Stimulated activated naive CD8-positive, alpha-beta T cell treated with anti-CD3 and anti-CD28 coated beads, Interleukin-15, Interleukin-2, amounts not matched to agents 100 U/mL and 50 U/mL, for 24 hours (primary cell): ENCODE data around the gene NRBF2.
A peak's percentile ranks its signal among the peaks of the same experiment; 100 is the strongest.
"Not testable (repeated sequence)": the region's sequence is repeated elsewhere in the genome, so short reads cannot be mapped to it uniquely, and the experiment has no call there.

ENCODE experiments used
- ATAC-seq: fragments of 150-1000 bp; cut with Tn5 transposase; one replicate; pipeline ENCODE4 v1.10.0; 2021
- DNase-seq: peaks from one replicate; pipeline ENCODE4 v3.0.0; 2021

Gene NRBF2

DNA sequence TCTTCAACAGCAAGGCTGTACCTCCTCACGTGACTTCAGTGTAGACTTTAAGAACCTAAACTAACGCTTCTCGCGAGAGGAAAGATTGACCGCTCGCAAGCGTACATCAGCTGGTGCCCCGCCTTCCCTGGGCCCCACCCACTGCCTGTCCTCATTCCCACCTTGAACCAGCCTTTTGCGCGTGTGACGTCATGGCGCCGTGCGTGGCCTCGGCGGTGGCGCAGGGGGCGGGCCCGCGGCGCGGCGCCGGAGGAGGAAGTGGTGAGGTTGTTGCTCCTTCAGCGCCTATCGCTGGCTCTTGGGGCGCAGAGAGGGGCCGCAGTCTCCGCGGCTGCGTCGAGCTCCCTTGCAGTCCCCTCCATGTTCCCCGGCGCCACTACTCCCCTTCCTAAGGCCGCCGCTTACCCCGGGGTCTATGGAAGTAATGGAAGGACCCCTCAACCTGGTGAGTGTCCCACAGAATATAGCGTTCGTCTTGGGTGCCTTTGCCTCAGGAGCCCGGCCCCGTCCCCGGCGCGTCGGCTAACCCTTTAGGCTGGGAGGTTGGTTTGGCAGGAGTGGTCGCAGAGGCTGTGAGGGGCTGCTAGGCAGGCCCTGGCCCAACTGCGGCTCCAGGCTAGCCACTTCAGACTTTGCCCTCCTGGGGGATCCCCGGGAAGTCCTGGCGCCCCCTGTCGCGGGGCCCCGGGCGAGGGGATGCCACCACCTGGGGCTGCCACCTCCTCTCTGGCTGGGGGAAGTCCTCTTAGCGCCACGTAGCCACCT lies at the start of gene NRBF2:
Gene NRBF2, plus strand, starts transcription at position 273 of the 765 bp plus-strand sequence. Its CDS starts 143 bp downstream, at position 416.
- peak; percentile 98 for DNase-seq
- peak; percentile 95 for ATAC-seq

DNA sequence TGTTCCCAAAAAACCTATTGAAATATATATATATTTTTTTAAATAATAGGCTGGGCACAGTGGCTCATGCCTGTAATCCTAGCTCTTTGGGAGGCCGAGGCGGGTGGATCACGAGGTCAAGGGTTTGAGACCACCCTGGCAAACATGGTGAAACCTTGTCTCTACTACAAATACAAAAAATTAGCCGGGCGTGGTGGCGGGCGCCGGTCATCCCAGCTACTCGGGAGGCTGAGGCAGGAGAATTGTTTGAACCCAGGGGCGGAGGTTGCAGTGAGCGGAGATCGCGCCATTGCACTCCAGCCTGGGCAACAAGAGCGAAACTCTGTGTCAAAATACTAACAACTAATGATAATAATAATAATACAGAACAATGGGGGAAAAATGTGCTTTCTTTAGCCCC lies 49.7 kb upstream of the NRBF2 start:
- not testable (repeated sequence) for DNase-seq, ATAC-seq

DNA sequence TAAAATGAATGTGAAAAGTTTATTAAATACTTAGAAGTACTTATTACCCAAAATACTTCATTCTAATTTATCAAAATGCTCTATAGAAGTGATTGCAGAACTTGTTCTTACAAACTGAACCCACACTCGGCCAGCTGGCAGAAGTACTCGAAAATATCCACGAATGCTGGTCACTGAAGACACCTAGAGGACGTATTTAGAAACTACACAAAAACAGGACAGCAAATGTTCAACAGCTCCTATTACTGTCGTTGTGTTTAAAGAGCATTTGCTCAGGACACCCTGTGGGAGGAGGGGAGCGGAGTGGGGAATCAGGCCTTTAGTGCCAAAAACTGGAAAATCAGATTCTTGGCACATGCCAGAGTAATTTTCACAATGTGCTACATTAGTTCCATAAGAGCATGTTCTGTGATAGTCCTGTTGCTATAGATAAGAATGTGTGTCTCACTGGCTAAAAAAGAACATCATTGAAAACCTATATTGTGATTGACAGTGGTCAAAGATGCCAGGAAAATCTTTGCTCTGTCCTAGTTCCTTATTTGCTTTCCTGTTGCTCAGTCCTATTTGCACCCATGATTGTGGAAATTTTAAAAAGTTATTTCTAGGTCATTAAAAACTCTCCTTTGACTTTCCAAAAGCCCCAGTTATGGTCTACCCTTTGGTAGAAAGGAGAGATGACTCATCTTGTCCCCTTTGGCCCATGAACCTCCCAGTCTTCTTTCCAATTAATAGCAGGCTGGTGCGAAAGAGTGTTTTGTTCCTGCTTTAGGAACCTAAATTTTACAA lies 49.0 kb upstream of the NRBF2 start:
- peak; percentile 71 for ATAC-seq
- peak; percentile 18 for DNase-seq

DNA sequence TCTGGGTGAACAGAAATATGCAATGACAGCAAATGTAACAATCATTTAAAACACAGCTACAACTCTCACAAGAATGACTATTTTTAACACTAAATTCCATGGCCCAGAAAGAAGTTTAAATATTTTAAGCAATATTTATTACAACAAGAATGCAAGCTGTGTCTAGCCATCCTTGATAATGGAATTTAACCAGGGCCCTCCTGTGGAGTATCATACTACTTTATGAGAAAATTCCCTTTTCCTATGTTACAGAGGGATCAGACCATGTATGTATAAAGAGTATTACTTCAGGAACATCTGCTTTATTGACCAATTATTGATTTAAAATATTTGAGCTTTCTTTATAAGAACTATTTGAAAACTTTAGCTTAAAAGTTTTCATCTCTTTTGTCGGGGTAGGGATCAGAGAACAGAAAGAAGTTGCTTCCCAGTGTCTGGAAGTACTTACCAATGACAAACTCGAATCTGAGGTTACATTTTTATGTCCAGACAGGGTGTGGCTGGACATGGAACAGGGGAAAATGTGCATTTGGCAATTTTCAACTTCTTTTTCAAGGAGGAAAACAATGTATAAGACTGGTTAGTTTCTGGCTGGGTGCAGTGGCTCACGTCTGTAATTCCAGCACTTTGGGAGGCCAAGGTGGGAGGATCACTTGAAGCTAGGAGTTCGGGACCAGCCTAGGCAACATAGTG lies 48.3 kb upstream of the NRBF2 start:
- DNase-seq (no peak), ATAC-seq (no peak)

DNA sequence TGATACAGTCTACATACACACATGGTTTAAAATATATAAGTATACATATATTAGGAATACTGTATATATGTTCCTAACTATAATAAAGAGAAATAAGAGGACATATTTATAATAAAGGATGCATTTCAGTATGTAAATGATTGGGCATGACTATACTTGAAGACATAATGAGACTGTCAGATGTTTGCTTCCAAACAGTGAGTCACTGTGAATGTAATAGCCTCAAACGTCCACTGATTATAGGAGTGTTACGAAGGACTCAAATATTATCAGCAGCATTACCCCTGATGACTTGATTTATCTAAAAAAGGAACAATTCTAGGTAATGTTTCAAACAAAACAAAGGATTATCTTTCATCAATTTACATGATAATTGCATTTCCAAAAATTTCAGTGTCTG lies 39.9 kb upstream of the NRBF2 start:
- ATAC-seq (no peak), DNase-seq (no peak)

DNA sequence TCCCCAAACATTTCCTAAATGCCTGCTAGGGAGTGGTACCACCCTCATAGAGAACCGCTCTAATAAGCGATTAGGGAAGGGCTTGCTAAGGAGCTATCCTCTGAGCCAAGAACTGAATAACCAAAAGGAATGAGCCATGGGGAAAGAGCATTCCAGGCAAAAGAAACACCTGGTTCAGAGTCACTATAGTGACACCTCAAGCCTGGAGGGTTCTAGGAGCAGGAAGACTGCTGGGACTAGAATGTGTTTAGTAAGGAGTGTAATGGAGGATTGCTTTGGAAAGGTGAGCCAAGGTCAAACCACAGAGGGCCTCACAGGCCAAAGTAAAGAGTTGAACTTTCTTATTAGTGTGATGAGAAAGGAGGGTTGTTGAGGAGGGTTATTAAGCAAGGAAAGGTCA lies 38.7 kb upstream of the NRBF2 start:
- ATAC-seq (no peak), DNase-seq (no peak)

DNA sequence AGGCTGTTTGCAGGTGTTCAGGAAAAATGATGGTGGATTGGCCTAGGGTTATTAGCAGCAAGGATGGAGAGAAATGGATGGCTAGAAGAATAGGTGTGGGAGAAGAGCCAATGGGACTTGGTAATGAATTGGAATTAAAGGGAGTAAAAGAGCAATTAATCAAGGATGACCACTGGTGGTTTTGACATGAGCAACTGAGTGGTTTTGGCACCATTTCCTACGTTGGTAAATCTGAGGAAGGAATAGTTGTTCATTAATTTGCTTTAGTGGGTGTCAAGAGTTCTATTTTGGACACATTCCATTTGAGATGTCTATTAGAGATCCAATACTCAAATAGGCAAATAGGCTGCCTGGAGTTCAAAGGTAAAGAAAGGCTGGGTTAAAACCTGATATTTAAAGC lies 38.2 kb upstream of the NRBF2 start:
- DNase-seq (no peak), ATAC-seq (no peak)

DNA sequence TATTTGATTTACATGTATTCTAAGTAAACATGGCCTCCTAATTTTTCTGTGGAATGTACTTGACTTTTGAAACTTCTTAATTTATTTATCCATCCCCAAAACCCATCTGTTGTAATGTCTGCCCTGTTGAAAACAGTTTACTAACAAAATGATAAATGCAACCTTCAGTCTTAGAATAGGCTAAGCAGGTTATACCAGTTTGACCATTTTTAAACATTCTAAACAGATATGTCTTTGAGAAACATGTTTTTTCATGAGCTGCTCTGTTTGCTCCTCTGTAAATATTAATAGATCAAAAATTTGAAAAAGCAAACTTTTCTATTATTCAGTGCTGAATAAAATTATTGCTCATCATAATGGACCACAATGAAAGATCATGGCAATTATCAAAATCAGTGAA lies 33.4 kb upstream of the NRBF2 start:
- ATAC-seq = no peak
- DNase-seq = no peak

DNA sequence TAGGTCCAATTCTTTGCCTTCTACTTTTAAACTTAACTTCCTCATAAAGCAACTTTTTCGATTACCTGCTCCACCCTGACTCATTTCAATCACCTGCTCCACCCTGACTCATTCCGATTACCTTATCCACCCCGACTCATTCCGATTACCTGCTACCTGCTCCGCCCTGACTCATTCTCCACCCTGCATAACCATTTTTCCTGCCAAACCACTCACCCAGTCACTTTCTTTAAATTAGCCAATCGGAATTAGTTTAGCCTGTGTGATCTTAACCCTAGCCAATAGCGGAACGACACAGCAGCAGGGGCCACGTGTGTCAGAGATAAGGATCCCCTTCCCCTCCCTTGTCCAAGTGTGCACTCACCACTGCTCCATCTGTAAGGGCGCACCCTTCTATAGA lies 32.0 kb upstream of the NRBF2 start:
- DNase-seq = not testable (repeated sequence)

DNA sequence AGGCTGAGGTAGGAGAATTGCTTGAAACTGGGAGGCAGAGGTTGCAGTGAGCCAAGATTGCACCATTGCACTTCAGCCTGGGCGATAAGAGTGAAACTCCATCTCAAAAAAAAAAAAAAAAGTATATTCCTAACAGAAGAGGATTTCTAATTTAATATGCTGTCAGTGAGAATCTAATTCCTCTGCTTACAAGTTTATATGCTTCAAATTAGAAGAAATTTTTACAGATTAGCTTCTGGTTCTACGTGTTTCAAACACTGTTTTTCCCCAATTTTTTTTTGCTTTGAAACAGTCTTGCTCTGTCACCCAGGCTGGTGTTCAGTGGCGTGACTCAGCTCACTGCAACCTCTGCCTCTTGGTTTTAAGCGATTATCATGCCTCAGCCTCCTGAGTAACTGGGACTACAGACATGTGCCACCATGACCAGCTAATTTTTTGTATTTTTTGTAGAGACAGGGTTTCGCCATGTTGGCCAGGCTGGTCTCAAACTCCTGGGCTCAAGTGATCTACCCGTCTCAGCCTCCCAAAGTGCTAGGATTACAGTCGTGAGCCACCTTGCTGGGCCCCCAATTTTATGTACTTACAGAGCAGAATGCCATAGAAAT lies 30.7 kb upstream of the NRBF2 start:
- not testable (repeated sequence) for ATAC-seq, DNase-seq

More for the DNA sequence above, 32.0 kb upstream of the NRBF2 start:
- ATAC-seq = not testable (repeated sequence)

DNA sequence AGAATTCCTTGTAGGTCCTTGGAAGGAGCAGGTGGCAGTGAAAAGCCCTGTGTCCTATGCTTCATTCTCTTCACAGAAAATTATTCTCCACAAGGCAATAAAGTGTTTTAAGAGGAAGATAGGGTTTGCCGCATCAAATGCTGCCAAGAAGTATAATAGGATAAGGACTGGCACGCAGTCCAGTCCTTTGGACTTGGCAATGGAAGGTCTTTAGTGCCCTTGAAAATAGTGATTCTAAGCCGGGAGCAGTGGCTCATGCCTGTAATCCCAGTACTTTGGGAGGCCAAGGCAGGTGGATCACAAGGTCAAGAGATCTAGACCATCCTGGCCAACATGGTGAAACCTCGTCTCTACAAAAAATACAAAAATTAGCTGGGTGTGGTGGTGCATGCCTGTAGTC lies 29.9 kb upstream of the NRBF2 start:
- DNase-seq, ATAC-seq: not testable (repeated sequence)

DNA sequence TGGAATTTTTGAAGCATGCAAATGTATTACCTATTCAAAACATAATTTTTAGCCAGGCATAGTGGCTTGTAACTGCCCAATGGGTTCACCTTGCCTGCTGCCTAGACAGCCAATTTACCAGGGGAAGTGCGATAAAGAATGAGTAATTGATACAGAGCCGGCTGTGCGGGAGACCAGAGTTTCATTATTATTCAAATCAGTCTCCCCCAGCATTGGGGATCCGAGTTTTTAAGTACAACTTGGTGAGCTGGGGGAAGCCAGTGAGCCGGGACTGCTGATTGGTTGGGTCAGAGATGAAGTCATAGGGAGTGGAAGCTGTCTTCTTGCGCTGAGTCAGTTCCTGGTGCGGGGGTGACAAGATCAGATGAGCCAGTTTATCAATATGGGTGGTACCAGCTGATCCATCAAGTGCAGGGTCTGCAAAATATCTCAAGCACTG lies 29.1 kb upstream of the NRBF2 start:
- DNase-seq (peak; percentile 38), ATAC-seq (peak; percentile 80)

DNA sequence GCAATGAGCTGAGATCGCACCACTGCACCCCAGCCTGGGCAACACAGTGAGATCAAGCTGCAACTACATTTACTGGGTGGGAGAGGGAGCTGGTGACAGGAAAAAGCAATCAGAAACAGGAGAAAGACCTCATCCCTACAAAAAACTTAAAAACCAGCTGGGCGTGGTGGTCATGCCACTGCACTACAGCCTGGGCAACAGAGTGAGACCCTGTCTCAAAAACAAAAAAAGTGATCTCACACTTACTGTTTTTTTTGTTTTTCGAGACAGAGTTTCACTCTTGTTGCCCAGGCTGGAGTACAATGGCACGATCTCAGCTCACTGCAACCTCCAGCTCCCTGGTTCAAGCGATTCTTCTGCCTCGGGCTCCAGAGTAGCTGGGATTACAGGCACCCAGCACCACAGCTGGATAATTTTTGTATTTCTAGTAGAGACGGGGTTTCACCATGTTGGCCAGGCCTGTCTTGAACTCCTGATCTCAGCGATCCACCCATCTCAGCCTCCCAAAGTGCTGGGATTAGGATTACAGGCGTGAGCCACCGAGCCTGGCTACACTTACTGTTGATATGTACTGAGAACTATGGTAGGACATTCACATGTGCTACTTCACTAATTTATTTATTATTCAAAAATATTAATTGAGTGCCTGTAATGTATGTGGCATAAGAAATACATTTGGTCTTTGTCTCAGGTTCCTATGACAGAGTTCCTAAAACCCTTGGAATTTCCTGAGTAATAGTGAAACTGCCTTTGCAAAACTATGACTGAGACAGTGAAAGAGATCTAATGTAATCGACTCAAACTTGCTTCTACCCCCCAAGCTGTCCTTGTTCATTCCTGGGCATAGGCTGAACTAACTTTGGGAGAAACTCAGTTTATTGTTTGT lies 27.7 kb upstream of the NRBF2 start:
- ATAC-seq (no peak), DNase-seq (no peak)

DNA sequence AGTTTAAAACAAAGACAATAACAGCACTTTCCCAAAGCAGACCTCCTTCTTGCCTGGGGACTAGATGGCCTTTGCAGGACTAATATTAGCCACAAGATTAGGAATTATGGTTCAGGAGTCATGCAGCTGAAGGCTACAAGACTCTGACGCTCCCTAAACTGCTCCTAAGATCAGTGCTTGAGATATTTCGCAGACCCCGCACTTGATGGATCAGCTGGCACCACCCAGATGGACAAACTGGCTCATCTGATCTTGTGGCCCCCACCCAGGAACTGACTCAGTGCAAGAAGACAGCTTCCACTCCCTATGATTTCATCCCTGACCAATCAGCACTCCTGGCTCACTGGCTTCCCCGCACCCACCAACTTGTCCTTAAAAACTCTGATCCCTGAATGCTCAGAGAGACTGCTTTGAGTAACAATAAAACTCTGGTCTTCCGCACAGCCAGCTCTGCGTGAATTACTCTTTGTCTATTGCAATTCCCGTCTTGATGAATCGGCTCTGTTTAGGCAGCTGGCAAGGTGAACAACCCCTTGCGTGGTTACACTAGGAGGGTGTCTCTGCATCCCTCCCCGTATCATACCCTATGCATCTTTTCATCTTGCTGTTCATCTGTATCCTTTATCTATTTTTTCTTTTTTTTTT lies 26.9 kb upstream of the NRBF2 start:
- ATAC-seq (no peak), DNase-seq (no peak)

DNA sequence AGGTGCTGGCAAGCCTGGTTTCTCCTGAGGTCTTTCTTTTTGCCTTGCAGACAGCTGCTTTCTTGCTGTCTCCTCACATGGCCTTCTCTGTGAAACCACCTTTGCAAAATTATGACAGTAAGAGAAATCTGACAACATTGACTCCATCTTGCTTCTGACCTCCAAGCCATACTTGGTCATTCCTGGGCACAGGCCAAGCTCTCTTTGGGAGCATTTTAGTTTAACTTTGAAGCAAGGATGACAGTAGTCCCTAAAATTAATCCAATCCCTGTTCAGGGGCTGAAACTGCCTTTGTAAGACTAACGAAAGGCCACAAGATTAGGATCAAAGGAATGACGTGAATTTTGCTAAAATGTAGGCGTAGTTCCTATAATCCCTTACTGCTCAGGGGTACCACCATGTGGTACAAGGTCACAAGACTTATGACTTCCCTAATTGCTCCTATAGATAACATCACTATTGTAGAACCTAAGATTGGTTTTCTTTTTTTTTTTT lies 25.1 kb upstream of the NRBF2 start:
- no peak for ATAC-seq
- DNase-seq = no peak

DNA sequence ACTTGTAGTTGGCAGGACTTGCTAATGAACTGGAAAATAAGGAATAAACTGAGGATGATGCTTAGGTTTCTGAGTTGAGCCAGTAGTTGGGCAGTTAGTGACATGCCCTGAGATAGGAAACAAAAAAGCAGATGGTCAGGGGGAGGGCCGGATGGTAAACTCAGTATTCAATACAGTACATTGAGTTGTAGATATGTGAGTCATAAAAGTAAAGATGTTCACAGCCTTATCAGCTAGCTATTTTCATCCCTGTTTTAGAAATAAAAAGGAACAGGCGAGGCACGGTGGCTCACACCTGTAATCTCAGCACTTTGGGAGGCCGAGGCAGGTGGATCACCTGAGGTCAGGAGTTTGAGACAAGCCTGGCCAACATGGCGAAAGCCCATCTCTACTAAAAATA lies 22.2 kb upstream of the NRBF2 start:
- ATAC-seq (no peak), DNase-seq (no peak)

DNA sequence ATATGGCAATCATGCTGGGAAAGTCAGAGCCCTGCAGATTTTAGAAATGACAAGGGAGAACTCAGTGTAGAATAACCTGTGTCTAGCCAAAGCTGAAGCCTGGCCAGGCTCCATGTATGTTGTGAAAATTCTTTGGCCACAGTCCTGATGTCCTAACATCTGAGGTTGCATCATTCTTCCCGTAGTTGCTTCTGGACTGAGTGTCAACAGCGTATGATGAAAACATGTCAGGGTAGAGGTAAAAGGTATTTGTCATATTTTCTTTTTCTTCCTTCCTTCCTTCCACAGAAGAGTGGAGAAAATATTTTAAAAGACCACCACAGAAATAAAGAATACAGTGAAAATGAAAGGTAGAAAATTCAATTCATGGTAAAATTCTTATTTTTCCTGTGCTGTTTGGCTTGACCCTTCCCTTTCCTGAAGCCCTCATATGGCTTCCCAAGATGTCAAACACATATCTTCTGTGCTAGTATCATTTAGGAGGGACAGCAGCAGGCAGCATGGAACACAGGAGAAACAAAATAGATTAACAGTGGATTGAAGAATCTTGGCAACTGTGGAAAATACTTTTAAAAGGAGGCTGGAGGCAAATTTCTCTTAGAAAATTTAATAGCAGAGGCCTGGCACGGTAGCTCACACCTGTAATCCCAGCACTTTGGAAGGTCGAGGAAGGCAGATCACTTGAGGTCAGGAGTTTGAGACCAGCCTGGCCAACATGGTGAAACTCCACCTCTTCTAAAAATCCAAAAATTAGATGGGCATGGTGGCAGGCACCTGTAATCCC lies 18.9 kb upstream of the NRBF2 start:
- DNase-seq (no peak), ATAC-seq (no peak)

DNA sequence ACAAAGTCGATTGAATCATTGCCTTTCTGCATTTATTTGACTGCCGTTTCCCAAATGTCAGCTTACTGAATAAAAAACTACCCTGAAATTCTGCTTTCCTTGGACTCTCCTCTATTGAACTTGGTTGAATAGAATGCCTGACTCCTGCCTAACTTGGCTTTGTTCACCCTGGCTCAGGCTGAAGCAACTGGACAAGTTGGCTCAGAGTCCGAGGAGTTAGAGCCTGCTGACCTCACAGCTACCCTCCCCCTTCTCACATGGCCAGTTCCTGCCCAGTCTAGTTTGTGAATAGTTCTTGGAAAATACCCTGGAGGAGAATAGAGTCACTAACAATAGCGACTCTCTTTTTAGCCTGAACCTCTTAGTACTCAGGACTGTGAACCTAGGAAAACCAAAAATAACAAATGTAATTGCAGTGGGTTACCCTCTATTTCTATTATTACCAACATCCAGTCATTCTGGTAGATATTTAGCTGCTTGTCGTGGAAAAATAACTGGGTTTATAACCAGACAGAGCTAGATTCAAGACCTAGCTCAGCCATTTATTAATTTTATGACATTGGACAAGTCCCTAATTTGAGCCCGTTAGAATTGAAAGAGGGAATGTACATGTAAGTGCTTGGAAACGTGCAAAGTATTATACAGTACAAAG lies 17.3 kb upstream of the NRBF2 start:
- ATAC-seq (no peak), DNase-seq (no peak)

DNA sequence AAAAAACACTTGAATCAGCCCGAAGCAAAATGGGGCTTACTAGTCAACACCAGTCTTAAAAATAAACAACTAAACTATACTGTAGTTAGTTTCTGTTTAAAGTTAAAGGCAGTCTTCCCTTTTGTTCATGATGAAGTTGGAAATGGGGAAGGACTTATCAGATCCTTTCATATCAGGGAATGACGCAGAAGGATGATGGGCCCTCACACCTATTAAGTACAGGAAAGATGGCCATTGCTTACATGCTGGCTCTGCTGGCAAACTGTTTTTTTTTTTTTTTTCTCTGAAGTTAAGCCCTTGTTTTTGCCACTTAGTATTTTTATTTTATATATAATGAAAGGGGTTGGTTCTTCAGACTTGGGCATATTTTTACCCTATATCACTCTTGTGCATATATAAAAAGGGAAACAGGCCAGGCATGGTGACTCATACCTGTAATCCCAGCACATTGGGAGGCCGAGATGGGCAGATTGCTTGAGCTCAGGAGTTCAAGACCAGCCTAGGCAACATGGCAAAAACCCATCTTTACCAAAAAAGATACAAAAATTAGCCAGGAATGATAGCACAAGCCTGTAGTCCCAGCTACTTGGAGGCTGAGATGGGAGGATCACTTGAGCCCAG lies 16.6 kb upstream of the NRBF2 start:
- ATAC-seq = no peak
- DNase-seq = no peak
